Measurements from ENCODE around the gene MEIOSIN.

MEIOSIN gene

GRCh38 chr19:45705115-45705514 lies 28.1 kb upstream of the MEIOSIN start:
- no peak for DNase-seq (ENCODE audit: extremely low read depth, low read depth)
- TF ChIP-seq CTCF (IDR thresholded peaks at IDR 0.05; ENCODE audit: low read depth, low read length) = no peak

DNA sequence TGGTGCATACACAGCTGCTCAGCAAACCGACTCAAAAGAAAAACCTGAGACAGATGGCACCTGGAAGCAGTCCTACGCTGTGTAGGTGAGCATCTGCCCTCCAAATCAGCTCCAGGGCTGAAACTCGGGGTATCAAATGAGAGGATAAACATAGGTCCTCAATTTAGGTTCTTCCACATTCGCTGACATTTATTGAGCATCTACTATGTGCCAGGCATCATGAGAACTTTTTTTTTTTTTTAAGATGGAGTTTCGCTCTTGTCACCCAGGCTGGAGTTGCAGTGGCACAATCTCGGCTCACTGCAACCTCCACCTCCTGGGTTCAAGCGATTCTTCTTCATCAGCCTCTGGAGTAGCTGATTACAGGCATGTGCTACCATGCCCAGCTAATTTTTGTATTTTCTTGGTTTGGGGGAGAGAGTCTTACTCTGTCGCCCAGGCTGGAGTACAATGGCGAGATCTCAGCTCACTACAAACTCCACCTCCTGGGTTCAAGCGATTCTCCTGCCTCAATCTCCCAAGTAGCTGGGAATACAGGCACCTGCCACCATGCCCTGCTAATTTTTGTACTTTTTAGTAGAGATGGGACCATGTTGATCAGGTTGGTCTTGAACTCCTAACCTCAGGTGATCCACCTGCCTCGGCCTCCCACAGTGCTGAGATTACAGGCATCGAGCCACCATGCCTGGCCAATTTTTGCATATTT lies 27.4 kb upstream of the MEIOSIN start:
- no peak for TF ChIP-seq CTCF (IDR thresholded peaks at IDR 0.05; ENCODE audit: low read depth, low read length)
- no peak for DNase-seq (ENCODE audit: extremely low read depth, low read depth)

DNA sequence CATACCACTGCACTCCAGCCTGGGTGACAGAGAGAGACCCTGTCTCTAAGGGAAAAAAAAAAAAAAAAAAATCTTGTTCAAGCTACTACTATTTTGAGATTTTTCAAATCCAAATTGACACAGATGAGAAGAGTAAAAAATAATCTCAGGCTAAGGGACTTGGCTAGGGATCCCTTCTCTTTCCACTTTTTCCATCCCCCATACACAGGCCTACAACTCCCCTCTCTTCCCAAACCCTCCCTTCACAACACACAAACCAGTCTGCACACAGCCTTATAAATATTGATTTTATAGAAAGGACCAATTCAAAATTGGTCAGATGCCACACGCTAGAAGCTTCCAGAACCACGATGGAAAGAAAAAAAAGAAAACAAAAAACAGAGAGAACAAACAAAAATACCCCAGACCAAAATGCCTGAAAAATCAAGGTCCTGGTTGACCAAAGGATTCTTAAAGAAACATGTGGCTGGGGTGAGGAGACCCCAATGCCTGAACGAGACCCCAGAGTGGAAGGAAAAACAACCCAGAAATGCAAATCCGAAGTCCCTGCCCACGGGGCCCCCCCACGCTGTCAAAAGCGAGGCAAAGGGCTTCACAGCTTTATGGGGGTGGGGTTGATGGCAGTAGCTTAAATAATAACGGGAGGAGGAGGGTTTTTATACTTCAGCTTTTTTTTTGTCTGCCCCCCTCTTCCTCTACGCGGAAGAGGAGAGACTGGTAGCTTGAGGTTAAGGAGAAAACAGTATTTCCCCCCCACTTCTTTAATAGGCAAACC lies 22.7 kb upstream of the MEIOSIN start:
- DNase-seq (ENCODE audit: extremely low read depth, low read depth) = no peak

GRCh38 chr19:45711851-45712698 lies 21.2 kb upstream of the MEIOSIN start:
- no peak for DNase-seq (ENCODE audit: extremely low read depth, low read depth)
- TF ChIP-seq CTCF (IDR thresholded peaks at IDR 0.05; ENCODE audit: low read depth, low read length) = no peak

More for the DNA sequence above, 22.7 kb upstream of the MEIOSIN start:
- TF ChIP-seq CTCF (IDR thresholded peaks at IDR 0.05; ENCODE audit: low read depth, low read length) = no peak

DNA sequence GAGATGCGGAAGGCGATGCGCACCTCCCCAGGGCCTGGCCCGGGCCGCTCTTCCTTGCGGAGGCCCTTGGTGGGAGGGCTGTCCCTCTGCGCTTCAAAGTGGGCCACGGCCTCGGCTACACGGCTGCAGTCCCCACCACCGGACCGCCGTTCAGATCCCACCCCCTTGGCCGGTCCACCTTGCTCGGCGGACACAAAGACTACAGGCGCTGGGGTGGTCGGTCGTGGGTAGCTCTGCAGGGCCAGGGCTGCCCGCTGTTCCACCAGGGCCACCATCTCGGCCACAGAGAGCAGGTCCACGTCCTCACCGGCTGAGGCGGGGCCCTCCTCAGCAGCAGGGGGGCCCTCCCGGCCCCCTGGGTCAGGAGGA lies 20.6 kb upstream of the MEIOSIN start:
- no peak for TF ChIP-seq CTCF (IDR thresholded peaks at IDR 0.05; ENCODE audit: low read depth, low read length)
- DNase-seq (ENCODE audit: extremely low read depth, low read depth) = no peak

GRCh38 chr19:45713141-45713540 lies 20.1 kb upstream of the MEIOSIN start:
- no peak for TF ChIP-seq CTCF (IDR thresholded peaks at IDR 0.05; ENCODE audit: low read depth, low read length)
- no peak for DNase-seq (ENCODE audit: extremely low read depth, low read depth)
